Activated CD8-positive, alpha-beta T cell treated with anti-CD3 and anti-CD28 coated beads for 36 hours (primary cell): Measurements from ENCODE around the gene BLTP1. TPM values are rescaled to one million over a fixed set of nuclear protein-coding genes. Genes with fewer than 3 reads are reported as not detected.

ENCODE experiments used
- ATAC-seq: fragments of 200-7000 bp; cut with Tn5 transposase; one replicate; pipeline ENCODE4 v1.10.0; 2021; ENCODE audit warnings: mild to moderate bottlenecking, moderate library complexity
- CTCF ChIA-PET: fragments of 350-600 bp; sonication (Branson Sonifier 250); formaldehyde crosslinking; loops from one replicate; lab custom pipeline; 2021; ENCODE audit warnings: antibody characterized with exemption; lab: Charles Lee
- POLR2A ChIA-PET: fragments of 350-600 bp; sonication (Branson Sonifier 250); formaldehyde crosslinking; loops from one replicate; lab custom pipeline; 2021; ENCODE audit warnings: antibody characterized with exemption; lab: Charles Lee
- DNase-seq: peaks from one replicate; pipeline ENCODE4 v3.0.0-alpha.2; 2020
- H3K27ac Mint-ChIP-seq: one replicate; pipeline ENCODE4 v1.8.0; 2021; ENCODE audit warnings: mild to moderate bottlenecking, mixed read lengths
- H3K27me3 Mint-ChIP-seq: one replicate; pipeline ENCODE4 v1.8.0; 2021; ENCODE audit warnings: mixed read lengths
- H3K36me3 Mint-ChIP-seq: one replicate; pipeline ENCODE4 v1.8.0; 2021; ENCODE audit warnings: low read depth, mixed read lengths
- H3K4me1 Mint-ChIP-seq: one replicate; pipeline ENCODE4 v1.8.0; 2021; ENCODE audit warnings: low read depth, mixed read lengths
- H3K4me3 Mint-ChIP-seq: one replicate; pipeline ENCODE4 v1.8.0; 2021; ENCODE audit warnings: mild to moderate bottlenecking, moderate library complexity, mixed read lengths
- H3K9me3 Mint-ChIP-seq: one replicate; pipeline ENCODE4 v1.8.0; 2021; ENCODE audit warnings: mixed read lengths
- intact Hi-C: fragments of 100-400 bp; cut with micrococcal nuclease; formaldehyde crosslinking; loops from one replicate; pipeline ENCODE4 v1.10.0; 2022
- total RNA-seq, 2 experiments: library from RNA; stranded (reverse); gene quantifications; one replicate each; pipeline ENCODE4 v1.2.3, GENCODE V29; 2021
- TF ChIP-seq, protein P1 (sequence below): fragments of 200-600 bp; IDR thresholded peaks from one replicate; pipeline ENCODE4 v1.8.0; 2022; ENCODE audit warnings: antibody characterized with exemption, mild to moderate bottlenecking

Gene BLTP1
- total RNA-seq, 2 experiments from 2014 or later: 17.9 to 19.0 TPM

DNA sequence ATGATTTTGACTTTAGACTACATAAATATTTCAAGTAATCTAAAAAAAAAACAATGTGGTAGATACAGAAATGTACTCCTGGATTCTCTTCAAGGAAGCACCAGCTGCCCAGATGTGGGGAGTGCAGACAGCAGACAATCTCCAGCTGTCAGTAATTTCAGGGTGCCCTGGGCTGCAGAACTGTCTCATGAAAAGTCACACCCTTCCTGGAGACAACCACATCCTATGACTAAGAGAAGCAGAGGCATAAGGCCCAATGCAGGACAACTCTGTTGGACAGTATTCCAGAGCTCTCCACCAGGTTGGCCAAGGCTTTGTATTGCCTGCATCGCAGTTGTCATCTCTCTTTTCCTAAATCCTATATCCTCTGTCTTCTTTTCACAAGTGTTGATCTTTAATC, 34.4 kb upstream of the BLTP1 start:
- ATAC-seq (peak; percentile 71), DNase-seq (peak; percentile 4)
- Mint-ChIP-seq H3K27me3 (no peaks in the 10 kb centered on the region), H3K27ac (no peak overlapping the region), H3K36me3 (no peaks in the 10 kb centered on the region), H3K4me3 (no peak overlapping the region), H3K4me1 (peaks cover 14% of the 10 kb centered on the region), H3K9me3 (peaks cover 2% of the 10 kb centered on the region)
- ChIA-PET CTCF (interaction anchor here (1.3 kb wide), 1 partner anchor 217 kb away, joined by 4 read pairs; no protein-coding TSS in a partner anchor), POLR2A (no interaction called here)
- TF ChIP-seq, protein P1, sequence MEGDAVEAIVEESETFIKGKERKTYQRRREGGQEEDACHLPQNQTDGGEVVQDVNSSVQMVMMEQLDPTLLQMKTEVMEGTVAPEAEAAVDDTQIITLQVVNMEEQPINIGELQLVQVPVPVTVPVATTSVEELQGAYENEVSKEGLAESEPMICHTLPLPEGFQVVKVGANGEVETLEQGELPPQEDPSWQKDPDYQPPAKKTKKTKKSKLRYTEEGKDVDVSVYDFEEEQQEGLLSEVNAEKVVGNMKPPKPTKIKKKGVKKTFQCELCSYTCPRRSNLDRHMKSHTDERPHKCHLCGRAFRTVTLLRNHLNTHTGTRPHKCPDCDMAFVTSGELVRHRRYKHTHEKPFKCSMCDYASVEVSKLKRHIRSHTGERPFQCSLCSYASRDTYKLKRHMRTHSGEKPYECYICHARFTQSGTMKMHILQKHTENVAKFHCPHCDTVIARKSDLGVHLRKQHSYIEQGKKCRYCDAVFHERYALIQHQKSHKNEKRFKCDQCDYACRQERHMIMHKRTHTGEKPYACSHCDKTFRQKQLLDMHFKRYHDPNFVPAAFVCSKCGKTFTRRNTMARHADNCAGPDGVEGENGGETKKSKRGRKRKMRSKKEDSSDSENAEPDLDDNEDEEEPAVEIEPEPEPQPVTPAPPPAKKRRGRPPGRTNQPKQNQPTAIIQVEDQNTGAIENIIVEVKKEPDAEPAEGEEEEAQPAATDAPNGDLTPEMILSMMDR: no peak
- intact Hi-C loops: no loop called here

DNA sequence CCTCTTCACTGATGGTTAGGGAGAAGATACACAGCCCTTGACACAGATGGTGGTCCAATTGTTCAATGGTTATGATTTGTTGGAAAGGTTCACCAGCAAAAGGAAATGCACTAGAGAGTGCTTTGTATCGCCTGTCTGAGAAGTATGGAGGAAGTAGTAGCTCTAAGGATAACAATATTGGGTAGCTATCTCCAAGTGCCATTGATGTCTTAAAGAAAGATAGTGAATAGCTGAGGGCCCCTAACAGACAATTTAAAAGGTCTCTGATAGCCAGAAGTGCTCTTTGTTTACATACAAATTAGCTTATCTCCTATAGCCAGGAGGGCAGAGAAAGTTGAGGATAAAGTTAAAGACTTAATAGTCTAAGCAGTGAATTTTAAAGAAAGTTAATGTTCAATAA, 33.9 kb upstream of the BLTP1 start:
- ATAC-seq (no peak), DNase-seq (no peak)
- Mint-ChIP-seq H3K9me3 (peaks cover 4% of the 10 kb centered on the region), H3K4me3 (no peak overlapping the region), H3K36me3 (no peaks in the 10 kb centered on the region), H3K27ac (no peak overlapping the region), H3K4me1 (peaks cover 14% of the 10 kb centered on the region), H3K27me3 (no peaks in the 10 kb centered on the region)
- intact Hi-C loops: no loop called here
- TF ChIP-seq, protein P1: no peak
- ChIA-PET CTCF (interaction anchor here (1.3 kb wide), 1 partner anchor 218 kb away, joined by 4 read pairs; no protein-coding TSS in a partner anchor), POLR2A (no interaction called here)

DNA sequence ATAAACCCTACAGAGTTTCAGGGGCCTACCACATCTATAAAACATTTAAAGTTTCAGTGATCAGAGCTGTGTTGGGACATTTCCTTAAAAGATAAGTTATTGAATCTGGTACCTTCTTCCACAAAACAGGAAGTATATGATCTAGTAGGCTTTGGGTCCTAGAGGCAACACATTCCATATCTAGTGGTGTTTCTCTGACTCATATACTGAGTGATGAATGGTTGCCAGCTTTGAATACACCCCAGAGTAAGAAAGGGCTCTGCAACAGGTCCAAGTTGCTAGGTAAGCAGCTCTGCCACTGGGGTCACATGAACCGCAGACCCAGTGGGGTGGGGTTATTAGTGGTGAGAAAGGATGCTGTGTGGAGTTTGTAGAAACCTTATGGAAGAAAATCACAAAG, 32.4 kb upstream of the BLTP1 start:
- peaks cover 8% of the 10 kb centered on the region for H3K9me3 Mint-ChIP-seq
- H3K36me3 Mint-ChIP-seq: no peaks in the 10 kb centered on the region
- ATAC-seq (no peak), DNase-seq (no peak)
- peaks cover 14% of the 10 kb centered on the region for H3K4me1 Mint-ChIP-seq
- CTCF ChIA-PET: no interaction called here
- TF ChIP-seq, protein P1: no peak
- POLR2A ChIA-PET: no interaction called here
- intact Hi-C loops: no loop called here
- H3K27ac Mint-ChIP-seq: no peak overlapping the region
- H3K27me3 Mint-ChIP-seq: no peaks in the 10 kb centered on the region
- no peak overlapping the region for H3K4me3 Mint-ChIP-seq

DNA sequence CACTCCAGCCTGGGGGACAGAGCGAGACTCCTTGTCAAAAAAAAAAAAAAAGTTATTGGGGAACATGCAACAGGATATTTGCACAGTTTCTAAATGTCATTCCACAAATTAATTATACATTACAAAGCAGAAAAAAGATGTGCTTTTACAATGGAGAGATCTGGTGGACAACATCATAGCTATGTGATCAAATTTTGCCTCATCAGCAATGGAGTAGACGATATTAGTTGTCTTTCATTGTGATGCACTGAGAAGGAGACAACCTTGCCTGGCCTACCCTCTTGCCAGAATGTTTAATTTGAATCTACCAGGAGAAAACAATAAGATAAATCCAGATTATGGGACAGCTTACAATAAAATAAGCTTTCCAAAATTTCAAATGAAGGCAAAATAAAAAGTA, 30.5 kb upstream of the BLTP1 start:
- ChIA-PET POLR2A (no interaction called here), CTCF (no interaction called here)
- DNase-seq (no peak), ATAC-seq (no peak)
- H3K9me3 Mint-ChIP-seq: peaks cover 8% of the 10 kb centered on the region
- intact Hi-C loops: no loop called here
- peaks cover 14% of the 10 kb centered on the region for H3K4me1 Mint-ChIP-seq
- H3K27ac Mint-ChIP-seq: no peak overlapping the region
- H3K36me3 Mint-ChIP-seq: no peaks in the 10 kb centered on the region
- H3K27me3 Mint-ChIP-seq: no peaks in the 10 kb centered on the region
- TF ChIP-seq, protein P1: no peak
- H3K4me3 Mint-ChIP-seq: no peak overlapping the region

DNA sequence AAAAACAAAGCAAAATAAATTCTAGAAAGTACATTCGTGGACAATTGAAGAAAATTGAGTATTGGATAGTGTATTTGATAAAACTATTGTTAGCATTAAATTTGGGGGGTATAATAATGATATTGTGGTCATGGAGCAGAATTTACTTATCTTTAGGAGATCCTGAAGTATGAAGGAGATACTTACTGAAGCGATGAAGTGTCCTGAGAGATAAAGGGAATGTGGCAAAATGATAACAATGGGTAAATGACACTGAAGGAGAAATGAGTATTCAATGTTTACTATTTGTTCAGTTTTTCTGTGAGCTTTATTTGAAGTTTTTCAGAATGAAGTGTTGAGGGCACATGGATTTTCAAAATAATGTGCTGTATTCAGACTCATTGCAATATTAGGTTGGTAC, 30.0 kb upstream of the BLTP1 start:
- DNase-seq: no peak
- ChIA-PET CTCF (no interaction called here), POLR2A (no interaction called here)
- Mint-ChIP-seq H3K27me3 (no peaks in the 10 kb centered on the region), H3K27ac (no peak overlapping the region), H3K36me3 (no peaks in the 10 kb centered on the region), H3K9me3 (peaks cover 8% of the 10 kb centered on the region), H3K4me3 (no peak overlapping the region), H3K4me1 (peaks cover 13% of the 10 kb centered on the region)
- intact Hi-C loops: no loop called here
- TF ChIP-seq, protein P1: no peak
- no peak for ATAC-seq
